SH-SY5Y (cell line): Measurements from ENCODE around the gene RHPN2.

Experiments
- GATA2 ChIP-seq: IDR thresholded peaks from 2 replicates; pipeline ENCODE4 v1.6.1; 2011; ENCODE audit warnings: mild to moderate bottlenecking, low read depth, low read length
- GATA3 ChIP-seq: IDR thresholded peaks from 2 replicates; pipeline ENCODE4 v1.6.1; 2011; ENCODE audit warnings: low read depth, mild to moderate bottlenecking, low read length, moderate library complexity

The RHPN2 gene

DNA sequence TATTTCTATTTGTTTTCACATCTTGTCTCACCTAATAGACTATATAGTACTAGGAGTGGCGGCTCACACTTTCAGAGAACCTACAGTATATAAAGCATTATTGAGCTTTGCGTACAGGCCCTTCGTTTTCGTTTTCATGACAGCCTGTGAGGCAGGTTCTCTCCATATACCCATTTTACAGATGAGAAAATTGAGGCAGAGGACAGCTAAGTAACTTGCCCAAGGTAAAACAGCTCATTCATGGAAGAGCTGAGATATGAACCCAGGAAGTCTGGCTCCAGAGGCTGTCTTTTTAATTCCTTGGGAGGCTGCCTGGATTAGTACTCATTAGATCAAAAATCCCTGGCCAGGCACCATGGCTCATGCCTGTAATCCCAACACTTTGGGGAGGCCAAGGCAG lies 63.8 kb downstream of the RHPN2 start:
- TF ChIP-seq GATA2 (no peak), GATA3 (no peak)

DNA sequence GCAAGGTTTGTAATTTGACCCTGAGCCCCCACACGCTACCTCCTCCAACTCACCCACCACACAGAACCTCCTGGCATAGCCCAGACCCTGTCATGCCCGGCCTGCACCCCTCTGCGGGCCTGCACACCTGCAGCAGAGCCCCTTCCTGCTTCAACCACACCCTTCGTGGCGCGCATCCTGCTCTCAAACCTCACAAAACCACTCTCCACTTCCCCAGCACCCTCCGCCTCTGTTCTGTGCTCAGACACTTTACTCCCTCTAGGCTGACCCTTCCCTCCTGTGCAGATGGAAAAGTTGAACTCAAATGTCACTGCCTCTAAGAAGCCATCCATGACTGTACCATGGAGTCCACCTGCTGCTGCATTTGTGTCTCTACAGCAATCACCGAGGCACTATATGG lies 64.2 kb downstream of the RHPN2 start:
- TF ChIP-seq GATA2 (no peak), GATA3 (no peak)

DNA sequence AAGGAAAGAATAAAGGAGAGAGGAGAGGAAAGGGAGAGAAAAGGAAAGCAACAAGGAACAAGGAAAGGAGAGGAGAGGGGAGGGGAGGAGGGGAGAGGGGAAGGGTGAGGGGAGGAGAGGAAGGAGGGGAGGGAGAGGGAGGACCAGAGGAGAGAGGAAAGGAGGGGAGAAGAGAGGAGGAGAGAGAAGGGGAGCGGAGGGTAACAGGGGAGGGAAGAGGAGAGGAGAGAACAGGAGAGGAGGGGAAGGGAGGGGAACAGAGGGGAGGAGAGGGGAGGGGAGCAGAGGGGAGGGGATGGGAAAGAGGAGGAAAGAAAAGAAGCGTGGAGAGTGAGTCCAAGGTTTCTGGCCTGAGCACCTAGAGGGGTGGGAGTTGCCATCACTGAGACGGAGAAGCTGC lies 66.0 kb downstream of the RHPN2 start:
- no peak for TF ChIP-seq GATA3
- TF ChIP-seq GATA2, result no peak

GRCh38 chr19:32997716-32998355 lies 66.9 kb downstream of the RHPN2 start:
- TF ChIP-seq GATA2 (no peak), GATA3 (no peak)

- TF ChIP-seq GATA2 (no peak), GATA3 (no peak)
These were observed 76.0 kb downstream of the RHPN2 start for GRCh38 chr19:32988724-32989123.

DNA sequence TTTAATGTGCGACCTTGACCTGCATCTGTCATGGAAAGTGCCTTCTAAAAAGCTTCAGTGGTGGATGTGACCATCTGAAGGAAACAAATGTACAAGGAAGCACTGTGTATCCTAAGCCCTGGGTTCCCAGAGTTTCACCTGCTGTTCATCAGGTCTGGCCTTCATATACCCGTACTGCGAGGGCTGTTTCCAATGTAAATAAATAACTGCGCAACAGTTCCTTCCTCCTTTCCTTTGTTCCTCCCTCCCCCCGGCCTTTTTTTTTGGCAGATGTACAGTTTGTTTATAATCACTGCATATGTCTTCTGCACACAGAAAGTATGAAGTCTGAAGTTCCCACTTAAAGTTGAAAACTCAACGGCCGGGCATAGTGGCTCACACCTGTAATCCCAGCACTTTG lies 87.4 kb downstream of the RHPN2 start:
- no peak for TF ChIP-seq GATA3
- TF ChIP-seq GATA2, result no peak

DNA sequence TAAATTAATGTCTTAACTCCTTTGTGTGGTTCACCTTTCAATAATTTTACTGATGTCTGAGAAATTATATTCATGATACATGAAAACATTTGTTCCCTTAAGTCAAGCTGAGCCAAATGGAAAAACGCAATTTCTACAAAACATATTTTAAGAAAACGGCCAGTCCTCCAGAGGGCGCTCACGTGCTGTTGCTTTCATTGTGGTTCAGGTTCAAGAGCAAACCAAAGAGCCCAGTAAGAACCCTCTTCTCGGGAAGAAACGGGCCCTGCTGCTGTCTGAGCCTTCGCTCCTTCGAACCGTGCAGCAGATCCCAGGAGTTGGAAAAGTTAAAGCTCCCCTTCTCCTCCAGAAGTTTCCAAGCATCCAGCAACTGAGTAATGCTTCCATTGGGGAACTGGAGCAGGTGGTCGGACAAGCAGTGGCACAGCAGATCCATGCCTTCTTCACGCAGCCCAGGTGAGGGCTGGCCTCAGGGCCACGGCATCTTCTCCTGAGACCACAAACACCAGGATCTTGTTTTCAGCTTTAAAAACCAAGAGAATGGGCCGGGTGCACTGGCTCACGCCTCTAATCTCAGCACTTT lies 88.4 kb downstream of the RHPN2 start:
- TF ChIP-seq GATA2, result no peak

- TF ChIP-seq GATA3 (no peak), GATA2 (no peak; the same call in 1 of the 2 replicates)
These were observed 92.8 kb downstream of the RHPN2 start, which contains the start of the genes CEP89 and FAAP24 for GRCh38 chr19:32971715-32972540. TSS of gene CEP89 (minus strand) at chr19:32971958. CDS start at chr19:32971874, 84 bp downstream. TSS of gene FAAP24 (plus strand) at chr19:32972242. CDS start at chr19:32973197, 955 bp downstream.

GRCh38 chr19:32971012-32971595 lies 93.6 kb downstream of the RHPN2 start:
- TF ChIP-seq GATA2 (no peak), GATA3 (no peak)

GRCh38 chr19:32969549-32969948 lies 95.1 kb downstream of the RHPN2 start:
- no peak for TF ChIP-seq GATA3

DNA sequence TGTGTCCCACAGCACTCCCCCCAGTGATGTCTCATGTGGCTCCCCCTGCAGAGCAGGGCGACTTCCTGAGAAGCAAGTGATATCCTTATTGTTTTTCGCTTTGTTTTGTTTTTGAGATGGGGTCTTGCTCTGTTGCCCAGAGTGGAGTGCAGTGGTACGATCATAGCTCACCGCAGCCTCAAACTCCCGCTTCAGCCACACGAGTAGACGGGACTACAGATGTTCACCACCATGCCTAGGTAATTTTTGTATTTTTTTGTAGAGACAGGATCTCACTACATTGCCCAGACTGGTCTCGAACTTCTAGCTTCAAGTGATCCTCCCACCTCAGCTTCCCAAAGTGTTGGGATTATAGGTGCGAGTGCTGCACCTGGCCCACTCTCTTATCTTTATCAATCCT lies 97.9 kb downstream of the RHPN2 start:
- no peak for TF ChIP-seq GATA3
- no peak for TF ChIP-seq GATA2

DNA sequence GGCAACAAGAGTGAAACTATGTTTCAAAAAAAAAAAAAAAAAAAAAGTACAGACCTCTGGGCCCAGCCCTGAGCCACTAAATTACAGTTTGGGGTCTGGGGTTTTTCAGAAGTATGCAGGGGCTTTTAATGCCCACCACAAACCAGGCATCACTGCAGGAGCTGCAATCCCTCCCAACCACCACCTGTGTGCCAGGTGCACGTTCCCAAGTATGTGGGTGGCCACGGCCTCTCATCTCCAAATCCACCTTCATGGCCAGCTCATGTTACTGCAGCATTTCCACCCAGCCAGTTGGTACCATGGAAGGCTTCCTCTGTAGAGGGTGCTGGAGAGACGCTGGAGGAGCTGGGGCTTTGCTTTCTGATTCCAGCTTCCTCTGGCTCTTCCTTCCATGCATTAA lies 119.4 kb downstream of the RHPN2 start:
- no peak for TF ChIP-seq GATA2

GRCh38 chr19:32936065-32936464 lies 128.6 kb downstream of the RHPN2 start:
- TF ChIP-seq GATA3, result no peak
- TF ChIP-seq GATA2, result no peak

GRCh38 chr19:32935629-32936028 lies 129.1 kb downstream of the RHPN2 start:
- TF ChIP-seq GATA2 (no peak), GATA3 (no peak)
